Fibroblast of the aortic adventitia (primary cell): ENCODE results near the gene EGFL6. TPM values are rescaled to one million over a fixed set of nuclear protein-coding genes. Genes with fewer than 3 reads are reported as not detected.
A peak's percentile ranks its signal among the peaks of the same experiment; 100 is the strongest.
"Not testable (repeated sequence)": the region's sequence is repeated elsewhere in the genome, so short reads cannot be mapped to it uniquely, and the experiment has no call there.

ENCODE experiments used
- DNase-seq: peaks from one replicate; pipeline ENCODE4 v3.0.0-alpha.2; 2010; ENCODE audit warnings: low read depth
- H3K4me3 ChIP-seq: 2 replicates; pipeline ENCODE4 v1.5.1; 2011; ENCODE audit warnings: low read depth, mild to moderate bottlenecking, control low read depth, low read length, moderate library complexity
- CTCF ChIP-seq: IDR thresholded peaks from 2 replicates; pipeline ENCODE4 v1.5.1; 2011; ENCODE audit warnings: mild to moderate bottlenecking, low read length, control low read depth, inconsistent platforms; ENCODE audit not compliant: insufficient read depth
- total RNA-seq: library from RNA; depleted of rRNA; stranded (reverse); fragments of >200 nt; gene quantifications from 2 replicates; pipeline ENCODE4 v1.2.3, GENCODE V29; 2012; ENCODE audit warnings: low replicate concordance

The EGFL6 gene
- total RNA-seq, 1 donor, result 0.27 TPM

GRCh38 chrX:13638021-13638420, 68.6 kb downstream of the EGFL6 start:
- DNase-seq, result no peak
- TF ChIP-seq CTCF, result no peak
- no peak overlapping the region for H3K4me3 ChIP-seq

- H3K4me3 ChIP-seq, result no peak overlapping the region
- TF ChIP-seq CTCF, result no peak
- DNase-seq, result no peak
Measured at GRCh38 chrX:13638826-13639225, 69.4 kb downstream of the EGFL6 start.

- H3K4me3 ChIP-seq, DNase-seq: not testable (repeated sequence)
Measured at GRCh38 chrX:13641684-13642083, 72.3 kb downstream of the EGFL6 start.

GRCh38 chrX:13645464-13646153, 76.2 kb downstream of the EGFL6 start:
- DNase-seq, result no peak
- no peak overlapping the region for H3K4me3 ChIP-seq
- TF ChIP-seq CTCF, result no peak

GRCh38 chrX:13646154-13646549, 76.8 kb downstream of the EGFL6 start:
- H3K4me3 ChIP-seq, result no peak overlapping the region
- DNase-seq, result peak; percentile 81
- TF ChIP-seq CTCF, result peak; percentile 86

- no peak for TF ChIP-seq CTCF
- H3K4me3 ChIP-seq, result no peak overlapping the region
- DNase-seq, result peak; percentile 75
Measured at GRCh38 chrX:13647709-13648212, 78.4 kb downstream of the EGFL6 start.

GRCh38 chrX:13648336-13648735, 78.9 kb downstream of the EGFL6 start:
- H3K4me3 ChIP-seq, DNase-seq: not testable (repeated sequence)

- DNase-seq, result peak; percentile 54
Measured at GRCh38 chrX:13649838-13650237, 80.4 kb downstream of the EGFL6 start.

More at GRCh38 chrX:13649838-13650237, 80.4 kb downstream of the EGFL6 start:
- no peak for TF ChIP-seq CTCF
- no peak overlapping the region for H3K4me3 ChIP-seq
